SK-N-SH (cell line): Measurements from ENCODE around the gene REN. TPM values are rescaled to one million over a fixed set of nuclear protein-coding genes. Genes with fewer than 3 reads are reported as not detected.

Source experiments
- CTCF ChIA-PET: fragments of 300-600, 350-600 bp; formaldehyde crosslinking; extraction: SDS; loops from one replicate; lab custom pipeline; 2021; lab: Yijun Ruan, JAX
- POLR2A ChIA-PET: fragments of 350-600 bp; sonication (Branson Sonifier 250); formaldehyde crosslinking; extraction: SDS; loops from one replicate; lab custom pipeline; 2020; ENCODE audit warnings: antibody characterized with exemption, inconsistent platforms; lab: Yijun Ruan, JAX
- DNase-seq: peaks from one replicate; pipeline ENCODE4 v3.0.0; 2012
- H2AFZ ChIP-seq: fragments of 200-600 bp; sonication (generic); 2 replicates; pipeline ENCODE4 v1.8.1; 2016; ENCODE audit warnings: antibody characterized with exemption, mild to moderate bottlenecking, low read depth
- H3F3A ChIP-seq: fragments of 200-600 bp; sonication (generic); replicated peaks from 2 replicates; pipeline ENCODE3; 2016; ENCODE audit warnings: antibody characterized with exemption, mild to moderate bottlenecking; ENCODE audit not compliant: insufficient read depth
- H3K27ac ChIP-seq, 2 experiments: fragments of 200-500 bp in 1 of 2; fragments of 200-600 bp in 1 of 2; sonication (Bioruptor generic) in 1 of 2; sonication (generic), shearing (Covaris generic) in 1 of 2; 2 replicates each; pipeline versions ENCODE4 v1.5.1 to v1.6.1; 2014 to 2016; ENCODE audit warnings: low read depth in 2 of 2, inconsistent platforms in 1 of 2, low read length in 1 of 2, mild to moderate bottlenecking in 1 of 2, mixed read lengths in 1 of 2
- H3K27me3 ChIP-seq: fragments of 200-600 bp; sonication (generic), shearing (Covaris generic); 2 replicates; pipeline ENCODE4 v1.6.1; 2016; ENCODE audit warnings: mixed run types; ENCODE audit not compliant: insufficient read depth
- H3K36me3 ChIP-seq, 2 experiments: fragments of 200-500 bp in 1 of 2; fragments of 200-600 bp in 1 of 2; sonication (Bioruptor generic) in 1 of 2; sonication (generic) in 1 of 2; replicated peaks in 1 of 2; 2 replicates each; pipeline versions ENCODE3 to v1.5.1; 2014 to 2016; ENCODE audit warnings: low read length in 1 of 2, mild to moderate bottlenecking in 1 of 2; ENCODE audit not compliant: insufficient read depth in 2 of 2, control insufficient read depth in 1 of 2
- H3K4me1 ChIP-seq, 2 experiments: fragments of 200-500 bp in 1 of 2; fragments of 200-600 bp in 1 of 2; sonication (Bioruptor generic) in 1 of 2; sonication (generic), shearing (Covaris generic) in 1 of 2; 2 replicates each; pipeline versions ENCODE4 v1.5.1 to v1.6.1; 2014 to 2016; ENCODE audit warnings: low read depth in 1 of 2, low read length in 1 of 2, mixed run types in 1 of 2; ENCODE audit not compliant: insufficient read depth in 2 of 2, control insufficient read depth in 1 of 2
- H3K4me2 ChIP-seq: fragments of 200-600 bp; sonication (generic), shearing (Covaris generic); 2 replicates; pipeline ENCODE4 v1.6.1; 2017; ENCODE audit warnings: mixed run types
- H3K4me3 ChIP-seq, 2 experiments: fragments of 200-500 bp in 1 of 2; fragments of 200-600 bp in 1 of 2; sonication (Bioruptor generic) in 1 of 2; sonication (generic), shearing (Covaris generic) in 1 of 2; 2 replicates each; pipeline versions ENCODE4 v1.5.1 to v1.8.1; 2014 to 2016; ENCODE audit warnings: low read depth in 2 of 2, inconsistent platforms in 1 of 2, low read length in 1 of 2, mild to moderate bottlenecking in 1 of 2, mixed read lengths in 1 of 2, moderate library complexity in 1 of 2
- H3K79me2 ChIP-seq: fragments of 200-600 bp; sonication (generic); 2 replicates; pipeline ENCODE4 v1.8.1; 2017; ENCODE audit warnings: mild to moderate bottlenecking; ENCODE audit not compliant: insufficient read depth
- H3K9ac ChIP-seq: fragments of 200-600 bp; sonication (generic); 2 replicates; pipeline ENCODE4 v1.6.1; 2017; ENCODE audit warnings: mixed run types
- H3K9me2 ChIP-seq: fragments of 200-600 bp; sonication (generic); 2 replicates; pipeline ENCODE4 v1.6.1; 2017; ENCODE audit warnings: mixed run types
- H3K9me3 ChIP-seq: fragments of 200-600 bp; sonication (generic); 2 replicates; pipeline ENCODE4 v1.6.1; 2017; ENCODE audit warnings: mixed run types, mild to moderate bottlenecking, moderate library complexity
- H4K20me1 ChIP-seq: fragments of 200-600 bp; sonication (generic); 2 replicates; pipeline ENCODE4 v1.6.1; 2017; ENCODE audit warnings: mild to moderate bottlenecking, mixed run types; ENCODE audit not compliant: insufficient read depth
- CTCF ChIP-seq: fragments of 200-600 bp; sonication (generic); IDR thresholded peaks from 2 replicates; pipeline ENCODE4 v1.6.1; 2017; ENCODE audit warnings: antibody characterized with exemption, mild to moderate bottlenecking, moderate library complexity
- FOSL2 ChIP-seq: IDR thresholded peaks from 2 replicates; pipeline ENCODE4 v1.4.0; 2012; ENCODE audit warnings: low read depth, mild to moderate bottlenecking, moderate library complexity, borderline replicate concordance
- FOXJ3 ChIP-seq: sonication (generic); formaldehyde crosslinking; IDR thresholded peaks from 2 replicates; pipeline ENCODE4 v1.5.1; 2020; ENCODE audit warnings: mild to moderate bottlenecking, missing genetic modification reagents
- GABPA ChIP-seq: IDR thresholded peaks from 2 replicates; pipeline ENCODE4 v1.4.0; 2012; ENCODE audit warnings: low read depth, mild to moderate bottlenecking
- MAX ChIP-seq: IDR thresholded peaks from 2 replicates; pipeline ENCODE4 v1.4.0; 2012; ENCODE audit warnings: low read depth
- MXI1 ChIP-seq: IDR thresholded peaks from 2 replicates; pipeline ENCODE4 v1.6.1; 2012; ENCODE audit warnings: mild to moderate bottlenecking, low read depth, low read length, improper control_type of control experiment
- NFIC ChIP-seq: IDR thresholded peaks from 2 replicates; pipeline ENCODE4 v1.4.0; 2012; ENCODE audit warnings: borderline replicate concordance
- NRF1 ChIP-seq: IDR thresholded peaks from 2 replicates; pipeline ENCODE4 v1.6.1; 2012; ENCODE audit warnings: low read depth, mild to moderate bottlenecking, low read length
- SIN3A ChIP-seq: IDR thresholded peaks from 2 replicates; pipeline ENCODE4 v1.6.1; 2012; ENCODE audit warnings: low read depth, mild to moderate bottlenecking, low read length, moderate library complexity, borderline replicate concordance
- TCF12 ChIP-seq: IDR thresholded peaks from 2 replicates; pipeline ENCODE4 v1.4.0; 2012
- TEAD4 ChIP-seq: IDR thresholded peaks from 2 replicates; pipeline ENCODE4 v1.4.0; 2012; ENCODE audit warnings: mild to moderate bottlenecking, borderline replicate concordance; ENCODE audit not compliant: insufficient read depth
- USF2 ChIP-seq: fragments of 150-350 bp; IDR thresholded peaks from 2 replicates; pipeline ENCODE4 v1.6.1; 2017; ENCODE audit warnings: antibody characterized with exemption, low read length, low read depth, borderline replicate concordance
- ZBTB33 ChIP-seq: IDR thresholded peaks from 2 replicates; pipeline ENCODE4 v1.4.0; 2012; ENCODE audit warnings: low read depth, borderline replicate concordance
- WGBS: methylation state at CpG from one replicate; pipeline ENCODE4 v1.1.6; 2017; ENCODE audit warnings: low lambda C conversion rate; 5-methylcytosine and 5-hydroxymethylcytosine counted together
- polyA plus RNA-seq, 3 experiments: library from polyadenylated mRNA; depleted of rRNA; stranded (reverse); fragments of >200 nt; gene quantifications; 2 replicates each; pipeline ENCODE4 v1.2.3, GENCODE V29; 2012
- TF ChIP-seq, protein P1 (sequence below): IDR thresholded peaks from 2 replicates; pipeline ENCODE4 v1.4.0; 2012; ENCODE audit warnings: low read depth, borderline replicate concordance
- TF ChIP-seq, protein P2 (sequence below): fragments of 150-350 bp; IDR thresholded peaks from 2 replicates; pipeline ENCODE4 v1.6.1; 2016; ENCODE audit warnings: mild to moderate bottlenecking, low read depth, low read length

REN gene
- polyA plus RNA-seq, 1 of the 3 experiments (the other 2 are of a cell fraction): not detected

- no peak overlapping the region for H2AFZ ChIP-seq
- 74% methylated on average over 9 of the region's 10 CpGs for WGBS
- H3K27me3 ChIP-seq: no peaks in the 10 kb centered on the region; the same call in 1 of the 2 replicates
- no peak overlapping the region for H3K27ac ChIP-seq
- H3K36me3 ChIP-seq: no peaks in the 10 kb centered on the region
- no peaks in the 10 kb centered on the region for H3K9me3 ChIP-seq
- H3K79me2 ChIP-seq: no peaks in the 10 kb centered on the region
- no peak overlapping the region for H3K4me3 ChIP-seq
- POLR2A ChIA-PET: no interaction called here
- H4K20me1 ChIP-seq: no peaks in the 10 kb centered on the region
- H3K9ac ChIP-seq: no peak overlapping the region
- H3K4me2 ChIP-seq: no peak overlapping the region
- H3F3A ChIP-seq: no peaks in the 10 kb centered on the region
- H3K9me2 ChIP-seq: no peaks in the 10 kb centered on the region
- TF ChIP-seq USF2: no peak
- TF ChIP-seq TEAD4: no peak
- TF ChIP-seq ZBTB33: no peak
- no peak for TF ChIP-seq CTCF
- no peak for TF ChIP-seq NFIC
- TF ChIP-seq NRF1: no peak
- no peak for TF ChIP-seq FOXJ3 (CRISPR knock-in tag)
- TF ChIP-seq, protein P1, sequence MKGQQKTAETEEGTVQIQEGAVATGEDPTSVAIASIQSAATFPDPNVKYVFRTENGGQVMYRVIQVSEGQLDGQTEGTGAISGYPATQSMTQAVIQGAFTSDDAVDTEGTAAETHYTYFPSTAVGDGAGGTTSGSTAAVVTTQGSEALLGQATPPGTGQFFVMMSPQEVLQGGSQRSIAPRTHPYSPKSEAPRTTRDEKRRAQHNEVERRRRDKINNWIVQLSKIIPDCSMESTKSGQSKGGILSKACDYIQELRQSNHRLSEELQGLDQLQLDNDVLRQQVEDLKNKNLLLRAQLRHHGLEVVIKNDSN: no peak
- TF ChIP-seq MXI1: no peak
- no peak for TF ChIP-seq FOSL2
- TF ChIP-seq GABPA: no peak
- no peak for TF ChIP-seq SIN3A
- TF ChIP-seq, protein P2, sequence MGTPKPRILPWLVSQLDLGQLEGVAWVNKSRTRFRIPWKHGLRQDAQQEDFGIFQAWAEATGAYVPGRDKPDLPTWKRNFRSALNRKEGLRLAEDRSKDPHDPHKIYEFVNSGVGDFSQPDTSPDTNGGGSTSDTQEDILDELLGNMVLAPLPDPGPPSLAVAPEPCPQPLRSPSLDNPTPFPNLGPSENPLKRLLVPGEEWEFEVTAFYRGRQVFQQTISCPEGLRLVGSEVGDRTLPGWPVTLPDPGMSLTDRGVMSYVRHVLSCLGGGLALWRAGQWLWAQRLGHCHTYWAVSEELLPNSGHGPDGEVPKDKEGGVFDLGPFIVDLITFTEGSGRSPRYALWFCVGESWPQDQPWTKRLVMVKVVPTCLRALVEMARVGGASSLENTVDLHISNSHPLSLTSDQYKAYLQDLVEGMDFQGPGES: no peak
- no peak for TF ChIP-seq MAX
- TF ChIP-seq TCF12: no peak
- TF ChIP-seq, all 33 proteins: peak for 0
- H3K4me1 ChIP-seq: peaks cover 3 to 12% of the 10 kb centered on the region in 2 experiments; a peak in 1 of 4 replicates
- CTCF ChIA-PET: interaction anchor here (1.1 to 2.0 kb wide), 3 partner anchors 207 to 285 kb away, joined by 3 to 7 read pairs (median 4); no protein-coding TSS in a partner anchor
- no peak for DNase-seq
Measured at GRCh38 chr1:204155881-204156280, 10.3 kb downstream of the REN start.
